ENCODE data around the gene PPP1R37.

The PPP1R37 gene

DNA sequence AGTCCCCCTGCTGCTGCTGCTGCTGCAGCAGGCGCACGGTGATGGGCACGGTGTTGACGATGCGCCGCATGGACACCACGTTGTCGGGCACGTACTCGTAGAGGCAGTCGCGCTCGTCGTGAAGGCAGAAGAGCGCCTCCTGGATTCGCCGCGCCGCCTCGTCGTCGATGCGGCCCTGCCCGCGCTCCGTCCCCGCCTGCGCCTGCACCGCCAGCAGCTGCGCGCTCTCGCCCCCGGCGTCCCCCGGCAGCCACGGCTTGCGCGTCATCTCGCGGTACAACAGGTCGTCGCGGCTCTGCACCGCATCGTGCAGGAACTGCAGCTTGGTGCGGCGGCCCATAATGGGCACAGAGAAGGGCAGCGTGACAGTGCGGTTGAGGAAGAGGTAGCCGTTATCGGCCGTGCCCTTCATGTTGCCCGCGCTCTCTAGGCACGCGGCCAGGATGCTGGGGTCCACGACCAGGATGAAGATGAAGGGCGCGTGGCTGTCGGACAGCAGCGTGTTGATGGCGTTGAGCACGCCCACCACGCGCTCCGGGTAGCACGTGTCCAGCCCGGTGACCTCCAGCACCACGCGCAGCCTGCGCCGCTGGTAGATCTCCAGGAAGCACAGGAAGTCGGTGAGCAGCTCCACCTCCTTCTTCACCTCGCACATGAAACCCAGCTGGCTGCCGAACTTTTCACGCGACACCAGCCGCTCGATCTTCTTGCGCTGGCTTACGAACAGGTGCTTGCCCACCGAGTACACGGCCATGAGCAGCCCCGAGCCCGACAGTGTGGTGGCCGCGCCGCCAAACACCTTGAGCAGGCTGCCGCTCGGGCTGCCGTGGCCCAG lies 59.7 kb downstream of the PPP1R37 start:
- no peak for DNase-seq (ENCODE audit: low spot score)

DNA sequence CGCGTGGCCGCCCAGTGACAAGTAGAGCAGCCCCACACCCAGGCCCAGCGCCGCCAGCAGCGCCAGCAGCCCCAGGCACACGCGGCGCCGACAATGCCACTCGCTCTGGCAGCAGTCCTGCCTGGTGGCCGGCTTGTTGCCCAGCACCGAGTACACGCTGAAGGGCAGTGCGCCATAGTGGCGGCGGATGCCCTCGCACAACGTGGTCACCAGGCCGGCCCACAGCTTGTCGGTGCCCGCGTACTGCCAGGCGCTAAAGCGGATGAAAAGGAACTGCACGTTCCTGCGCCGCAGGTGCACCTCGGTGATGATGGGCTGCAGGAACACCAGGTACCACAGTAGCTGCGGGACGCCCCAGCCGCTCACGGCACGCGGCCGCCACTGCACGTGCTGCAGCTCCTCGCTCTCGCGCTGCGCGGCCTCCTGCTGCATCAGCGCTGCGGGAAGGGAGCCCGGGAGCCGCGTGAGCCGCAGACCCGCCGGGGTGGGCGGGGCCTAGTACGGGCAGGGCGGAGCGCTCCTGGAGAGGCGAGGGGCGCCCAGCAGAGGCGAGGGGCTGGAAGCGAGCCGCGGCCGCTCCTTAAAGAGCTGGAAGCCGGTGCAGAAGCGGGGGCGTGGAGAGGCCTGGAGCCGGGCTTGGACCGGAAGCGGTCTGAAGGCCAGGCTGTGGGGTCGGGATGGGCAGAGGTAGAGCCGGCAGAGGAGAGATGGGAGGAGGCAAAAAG lies 60.5 kb downstream of the PPP1R37 start:
- no peak for DNase-seq (ENCODE audit: low spot score)

DNA sequence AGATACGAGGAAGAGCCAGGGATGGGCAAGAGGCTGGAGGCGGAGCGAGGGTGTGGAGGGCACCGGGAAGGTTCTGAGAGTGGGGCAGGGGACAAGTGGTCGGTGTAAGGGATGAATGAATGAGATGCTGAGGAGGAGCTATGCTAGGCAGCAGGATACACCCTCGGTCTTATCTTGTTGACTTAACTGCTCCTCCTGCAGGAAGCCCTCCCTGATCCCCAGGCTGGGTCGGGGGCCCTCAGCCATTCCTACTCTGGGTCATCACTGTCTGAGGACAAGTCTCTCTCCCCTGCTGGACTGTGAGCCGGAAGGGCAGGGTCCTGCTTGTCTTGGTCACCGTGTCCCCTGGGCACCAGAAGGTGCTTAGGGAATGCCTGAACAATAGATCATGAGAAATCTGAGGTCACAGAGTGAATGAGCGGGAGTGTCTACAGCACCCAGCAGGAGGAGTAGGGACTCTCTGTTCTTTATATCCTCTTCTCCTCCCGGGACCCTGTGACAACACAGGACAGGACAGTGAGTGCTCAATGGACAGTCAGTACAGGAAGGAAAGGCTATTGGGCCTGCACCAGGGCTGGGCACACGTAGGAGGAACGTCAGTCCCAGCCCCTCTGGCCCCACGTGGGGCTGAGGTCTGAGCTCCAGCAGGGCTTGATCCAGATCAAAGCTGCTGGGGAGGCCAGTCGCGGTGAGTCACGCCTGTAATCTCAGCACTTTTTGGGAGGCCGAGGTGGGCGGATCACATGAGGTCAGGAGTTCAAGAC lies 61.3 kb downstream of the PPP1R37 start:
- no peak for DNase-seq (ENCODE audit: low spot score)

DNA sequence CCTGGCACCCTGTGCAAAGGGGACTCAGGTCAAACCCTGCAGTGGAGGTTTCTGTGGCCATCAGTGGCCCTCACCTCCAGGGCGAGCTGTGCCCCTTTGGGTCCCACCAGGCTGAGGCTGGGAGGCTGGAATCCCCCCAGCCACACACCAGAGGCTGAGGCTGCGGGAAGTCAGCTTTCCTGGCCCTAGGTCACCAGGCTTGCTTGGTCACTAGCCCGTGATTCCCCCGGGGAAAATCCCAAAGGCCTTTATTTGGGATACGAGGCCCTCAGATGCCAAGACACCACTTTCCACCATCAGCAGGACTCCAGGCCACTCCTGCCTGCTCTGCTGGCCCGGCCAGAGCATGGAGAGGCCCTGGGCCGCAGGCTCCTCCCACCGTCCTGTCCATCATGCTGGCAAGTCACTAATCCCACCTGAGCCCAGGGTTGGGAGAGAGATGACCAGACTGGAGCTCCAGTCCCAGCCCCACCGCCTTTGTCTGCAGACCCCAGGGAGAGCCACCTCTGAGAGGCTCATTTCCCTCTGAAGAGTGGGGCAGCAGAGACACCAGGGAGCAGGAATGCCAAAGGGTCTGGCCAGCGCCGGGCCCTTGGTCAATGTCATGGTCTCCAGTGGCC lies 63.1 kb downstream of the PPP1R37 start:
- DNase-seq (ENCODE audit: low spot score) = no peak

DNA sequence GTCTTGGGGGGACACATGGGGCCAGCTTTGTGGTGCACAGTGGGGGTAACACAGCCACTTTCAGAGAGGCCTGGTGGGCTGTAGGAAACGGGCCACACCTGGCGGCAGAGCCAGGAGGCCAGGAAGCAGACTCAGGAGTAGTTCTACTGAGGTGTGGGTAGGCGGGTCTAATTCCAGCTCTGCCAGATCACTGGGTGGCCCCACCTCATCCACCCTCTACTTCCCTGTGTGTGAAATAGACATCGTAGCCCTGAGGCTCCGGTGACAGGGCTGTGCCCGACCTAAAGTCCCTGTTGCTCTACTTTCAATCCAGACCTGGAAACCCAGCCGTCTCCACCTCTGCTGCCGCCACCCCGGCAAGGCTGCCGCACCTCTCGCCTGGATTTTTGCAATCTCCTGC lies 63.8 kb downstream of the PPP1R37 start:
- no peak for DNase-seq (ENCODE audit: low spot score)

DNA sequence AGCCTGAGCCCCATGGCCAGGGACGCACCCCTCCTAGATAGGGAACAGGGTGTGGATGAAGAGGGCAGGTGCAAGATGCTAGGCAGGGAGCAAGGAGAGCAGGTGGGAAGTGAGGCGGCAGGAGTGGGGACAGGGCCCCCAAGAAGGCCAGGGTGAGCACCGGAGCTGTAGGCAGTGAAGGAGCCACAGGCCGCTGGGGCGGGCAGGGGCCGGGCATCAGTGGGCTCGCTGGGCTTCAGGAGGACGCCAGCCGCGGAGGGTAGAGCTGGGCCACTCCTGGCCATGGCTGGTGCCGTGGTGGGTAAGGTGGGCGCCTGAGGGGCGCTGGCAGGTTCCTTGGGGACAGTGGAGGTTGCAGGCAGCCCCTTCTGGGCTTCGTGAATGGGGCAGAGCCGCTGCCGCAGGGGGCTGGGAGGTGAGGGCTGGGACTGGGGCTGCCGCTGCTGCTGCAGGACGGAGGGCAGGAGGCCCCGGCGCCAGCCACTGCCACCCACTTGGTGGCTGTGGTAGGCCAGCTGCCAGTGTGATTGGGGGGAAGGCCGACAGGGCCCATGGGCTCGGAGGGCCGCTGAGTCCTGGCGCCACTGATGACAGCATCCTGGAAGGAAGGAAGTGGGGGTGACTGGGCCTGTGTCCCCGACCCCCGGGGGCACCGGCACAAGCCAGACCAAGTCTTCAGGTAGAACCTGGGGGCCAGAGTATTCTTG lies 65.7 kb downstream of the PPP1R37 start:
- no peak for DNase-seq (ENCODE audit: low spot score)

DNA sequence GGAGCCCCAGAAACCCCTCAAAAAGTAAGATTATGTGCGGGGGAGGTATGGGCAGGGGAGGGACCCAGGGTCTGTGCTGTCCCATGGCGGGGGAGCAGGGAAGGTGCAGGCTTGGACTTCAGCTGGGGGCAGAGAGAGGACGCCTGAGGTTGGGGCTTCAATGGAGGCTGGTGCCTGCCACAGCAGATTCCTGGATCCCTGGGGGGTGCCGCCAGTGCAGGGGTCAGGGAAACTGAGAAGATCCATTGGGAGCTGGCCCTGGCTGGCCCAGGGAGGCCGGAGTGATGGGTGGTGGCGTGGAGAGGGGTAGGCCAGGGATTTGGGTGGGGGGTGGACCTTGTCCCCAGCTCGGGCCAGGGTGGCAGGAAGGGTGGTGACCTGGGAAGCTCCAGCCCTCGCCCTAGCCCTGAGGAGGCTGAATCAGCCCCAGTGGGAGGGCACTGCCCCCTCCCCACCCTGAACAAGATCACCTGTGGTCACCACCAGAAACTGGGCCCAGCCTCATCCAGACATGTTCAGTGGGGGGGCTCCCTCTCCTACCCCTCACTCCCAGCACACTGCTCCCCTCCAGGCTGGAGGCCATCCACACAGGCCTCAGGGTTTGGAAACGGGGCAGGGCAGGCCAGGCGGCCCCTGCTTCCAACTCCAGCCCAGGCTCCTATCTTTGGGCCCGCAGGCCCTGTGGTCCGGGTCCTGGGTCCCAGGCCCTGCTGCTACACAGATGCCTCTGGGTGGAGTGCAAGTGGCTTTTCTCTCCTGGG lies 66.4 kb downstream of the PPP1R37 start:
- DNase-seq (ENCODE audit: low spot score) = no peak

DNA sequence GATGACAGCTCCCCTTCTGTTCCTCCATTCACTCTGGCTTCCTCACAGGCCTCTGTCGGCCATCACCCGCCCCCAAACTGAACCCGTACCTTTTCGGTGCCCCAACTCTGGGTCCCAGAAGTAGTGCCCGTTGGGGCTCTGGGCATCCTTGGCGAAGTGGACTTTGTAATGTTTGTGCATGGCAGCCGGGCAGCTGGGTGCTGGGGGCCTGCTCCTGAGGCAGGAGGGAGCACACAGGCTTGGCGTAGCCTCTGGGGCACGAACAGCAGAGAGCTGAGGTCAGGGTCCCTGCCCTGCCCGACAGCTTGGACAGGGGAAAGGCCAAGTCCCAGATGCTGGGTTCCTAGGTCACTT lies 67.0 kb downstream of the PPP1R37 start:
- DNase-seq (ENCODE audit: low spot score) = no peak

DNA sequence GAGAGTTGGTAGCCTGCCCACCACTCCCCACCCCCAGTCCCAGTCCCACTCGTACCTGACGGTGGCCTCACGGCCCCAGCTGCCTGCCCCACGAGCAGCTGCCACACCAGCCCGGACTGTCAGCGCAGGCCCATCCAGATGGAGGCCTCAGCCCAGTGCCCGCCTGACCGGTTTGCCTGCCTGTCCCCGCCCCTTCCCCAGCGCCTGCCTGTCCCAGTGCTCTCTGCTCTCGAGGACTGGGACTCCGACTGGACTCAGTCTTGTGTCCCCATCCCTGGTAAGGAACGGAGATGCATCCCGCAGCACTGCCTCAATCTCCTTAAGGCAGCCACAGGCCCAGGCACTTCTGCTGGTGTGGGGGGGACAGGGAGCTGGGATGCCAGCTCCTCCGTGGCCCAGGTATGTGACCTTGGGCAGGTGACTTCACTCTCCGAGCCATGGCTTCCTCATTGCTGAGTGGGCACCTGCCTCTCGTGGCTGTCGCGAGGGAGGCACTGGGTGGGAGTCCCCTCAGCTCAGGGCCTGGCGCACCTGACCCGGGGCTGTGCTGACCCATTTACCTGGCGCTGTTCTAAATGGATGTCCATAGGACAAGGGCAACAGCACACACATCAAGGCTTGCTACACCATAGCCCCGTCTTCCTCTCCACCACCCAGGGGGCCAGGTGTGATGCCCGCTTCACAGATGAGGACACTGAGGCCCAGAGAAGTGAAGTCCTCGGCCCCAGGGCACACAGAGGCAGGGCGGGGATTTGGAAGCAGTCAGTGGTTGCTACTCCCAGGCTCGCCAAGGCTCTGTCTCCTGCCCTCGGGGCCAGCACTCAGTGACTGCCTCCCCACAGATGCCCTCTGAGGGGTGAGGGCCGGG lies 68.1 kb downstream of the PPP1R37 start, which contains the start of gene NKPD1:
Gene NKPD1 (minus strand): TSS at position 113 of the 868 bp plus-strand sequence. CDS start 832 bp downstream, outside the sequence.
- no peak for DNase-seq (ENCODE audit: low spot score)

DNA sequence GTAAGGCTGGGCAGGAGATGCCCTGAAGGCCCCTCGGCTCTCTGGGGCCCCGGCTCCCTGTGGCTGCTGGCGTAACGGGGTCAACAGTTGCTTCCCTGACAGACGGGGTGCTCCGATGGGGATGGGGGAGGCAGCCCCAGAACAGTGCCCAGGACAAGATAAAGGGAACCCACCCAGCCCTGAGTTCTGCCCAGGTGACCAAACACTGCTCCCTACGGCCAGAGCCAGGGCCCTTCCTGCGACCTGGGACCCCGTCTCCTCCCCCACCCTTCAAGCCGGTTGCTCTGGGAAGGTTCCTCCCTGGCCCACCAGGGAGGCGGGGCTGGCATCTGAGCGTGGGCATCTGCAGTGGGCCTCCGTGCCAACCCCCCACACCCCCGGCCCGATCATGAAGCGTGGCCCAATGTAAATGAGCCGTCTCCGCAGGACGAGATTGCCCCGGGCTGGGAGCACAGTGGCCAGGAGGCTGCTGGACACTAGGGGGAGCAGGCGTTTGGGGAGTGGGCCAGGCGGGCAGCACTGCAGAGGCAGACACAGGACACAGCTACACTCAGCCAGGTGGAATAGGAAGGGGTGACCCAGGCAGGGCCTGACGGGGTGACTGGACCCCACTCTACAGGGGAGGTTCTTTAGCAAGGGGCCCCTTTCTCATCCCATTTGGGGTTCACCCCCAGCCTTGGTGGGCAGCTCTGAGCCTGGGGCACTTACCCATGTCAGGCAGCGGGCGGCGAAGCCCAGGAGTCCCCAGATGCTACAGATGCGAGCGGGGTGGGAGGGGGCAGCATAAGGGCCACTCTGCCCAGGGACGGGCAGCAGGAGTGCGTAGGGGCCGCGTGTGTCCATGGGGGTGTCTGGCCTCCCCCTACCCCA lies 69.0 kb downstream of the PPP1R37 start:
- no peak for DNase-seq (ENCODE audit: low spot score)

DNA sequence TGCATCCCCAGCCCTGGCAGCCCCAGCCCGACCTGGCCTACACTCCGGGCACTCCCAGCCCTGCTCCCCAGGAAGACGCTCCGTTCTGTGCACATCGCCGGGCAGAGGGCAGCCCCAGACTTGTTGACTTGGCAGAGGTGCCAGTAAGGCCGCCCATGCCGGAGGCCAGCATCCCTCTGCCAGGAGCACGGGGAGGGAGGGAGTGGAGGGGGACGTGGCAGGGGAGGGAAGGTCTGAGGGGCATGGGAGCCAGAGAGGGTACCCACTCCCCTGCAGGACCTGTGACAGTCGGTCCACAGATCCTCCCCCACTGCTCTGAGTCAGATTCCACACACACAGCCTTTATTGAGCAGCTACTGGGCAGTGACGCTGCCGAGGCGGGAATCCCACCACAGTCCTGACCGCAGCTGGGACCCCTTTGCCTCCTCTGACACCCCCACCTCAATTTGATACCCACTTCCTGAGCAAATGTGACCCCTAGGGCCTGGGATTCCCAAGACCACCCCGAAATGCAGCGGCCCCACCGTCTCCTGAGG lies 69.7 kb downstream of the PPP1R37 start:
- DNase-seq (ENCODE audit: low spot score) = no peak

DNA sequence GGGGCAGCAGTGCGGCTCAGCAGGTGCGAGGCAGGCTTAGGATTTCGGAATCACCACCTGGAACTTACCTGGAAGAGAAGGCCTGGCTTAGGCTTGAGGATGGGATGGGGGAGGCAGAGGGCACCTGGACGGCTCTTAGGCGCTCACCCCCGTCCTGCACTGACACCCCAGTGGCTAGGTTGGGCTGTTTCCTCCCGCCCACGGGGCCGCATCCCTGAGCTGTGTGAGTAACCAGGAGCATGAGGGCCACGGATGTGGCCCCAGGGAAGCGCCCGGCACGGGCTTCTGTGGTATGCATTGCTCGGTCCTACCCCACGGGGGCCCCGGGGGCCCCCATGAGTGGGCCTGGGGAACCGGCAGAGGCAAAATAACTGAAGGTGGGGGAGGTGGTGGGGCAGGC lies 70.2 kb downstream of the PPP1R37 start:
- no peak for DNase-seq (ENCODE audit: low spot score)

DNA sequence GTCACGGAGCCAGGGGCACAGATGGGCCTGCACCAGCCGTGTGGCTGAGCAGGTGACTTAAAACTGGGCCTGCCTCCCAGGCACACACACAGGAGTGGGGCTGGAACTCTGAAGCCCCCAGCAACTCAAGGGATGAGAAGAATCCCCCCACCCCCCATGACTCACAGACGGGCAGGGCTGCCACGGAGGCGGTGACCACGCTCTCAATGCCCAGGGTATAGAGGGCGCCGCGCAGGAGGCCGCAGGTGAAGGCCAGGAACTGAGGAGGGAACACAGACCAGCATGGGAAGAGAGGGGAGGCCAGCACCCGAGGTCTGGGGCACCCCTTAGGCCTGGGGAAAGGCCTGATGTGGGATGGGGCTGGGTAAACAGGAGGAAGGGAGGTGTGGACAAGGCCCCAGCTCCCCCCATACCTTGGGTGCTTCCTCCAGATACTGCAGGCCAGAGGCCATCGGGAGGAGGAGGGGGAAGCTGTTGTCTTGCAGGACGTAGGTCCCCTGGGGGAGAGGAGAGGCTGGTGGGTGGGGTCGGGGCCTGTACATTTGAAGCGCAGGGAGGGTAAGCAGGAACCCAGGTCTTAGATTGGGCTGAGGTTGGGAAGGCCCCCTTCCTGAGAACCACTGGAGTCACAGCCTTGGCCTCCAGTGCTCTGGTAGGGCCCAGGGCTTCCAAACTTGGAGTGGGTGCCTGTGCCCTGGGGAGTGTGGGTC lies 70.9 kb downstream of the PPP1R37 start:
- DNase-seq (ENCODE audit: low spot score) = no peak

DNA sequence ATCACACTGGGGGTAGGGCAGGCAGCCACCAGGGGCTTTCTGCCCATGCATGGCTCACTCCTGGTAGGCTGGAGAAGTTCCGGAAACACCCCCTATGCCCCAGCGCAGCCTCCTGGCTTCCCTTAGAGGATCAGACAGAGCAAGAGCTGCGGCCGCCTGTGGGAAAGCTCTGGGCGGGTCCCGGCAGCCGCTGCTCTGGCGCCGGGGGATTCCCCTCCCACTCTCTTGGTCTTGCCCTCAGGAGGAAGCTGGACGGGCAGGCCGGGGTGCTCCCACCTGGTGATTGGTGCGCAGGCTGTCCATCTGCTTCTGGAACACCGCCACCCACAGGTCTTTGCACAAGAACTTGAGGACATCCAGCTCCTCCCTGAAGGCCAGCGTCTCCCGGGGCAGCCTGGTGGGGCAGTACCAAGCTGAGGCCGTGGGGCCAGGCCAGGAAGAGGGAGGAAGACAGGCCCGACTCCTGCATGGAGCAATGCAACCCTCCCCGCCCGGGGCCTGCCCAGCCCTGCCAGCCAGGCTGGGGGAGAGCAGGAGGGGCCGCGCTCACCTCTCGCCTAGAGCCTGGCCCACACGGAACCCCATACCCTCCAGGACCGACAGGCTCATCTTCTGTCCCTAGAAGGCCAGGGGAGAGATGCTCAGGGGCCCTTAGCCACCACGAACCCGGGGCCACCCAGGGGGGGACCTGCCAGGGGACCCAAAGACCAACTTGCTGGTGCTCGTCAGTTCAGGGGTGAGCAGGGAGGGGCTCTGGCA lies 71.8 kb downstream of the PPP1R37 start:
- no peak for DNase-seq (ENCODE audit: low spot score)

DNA sequence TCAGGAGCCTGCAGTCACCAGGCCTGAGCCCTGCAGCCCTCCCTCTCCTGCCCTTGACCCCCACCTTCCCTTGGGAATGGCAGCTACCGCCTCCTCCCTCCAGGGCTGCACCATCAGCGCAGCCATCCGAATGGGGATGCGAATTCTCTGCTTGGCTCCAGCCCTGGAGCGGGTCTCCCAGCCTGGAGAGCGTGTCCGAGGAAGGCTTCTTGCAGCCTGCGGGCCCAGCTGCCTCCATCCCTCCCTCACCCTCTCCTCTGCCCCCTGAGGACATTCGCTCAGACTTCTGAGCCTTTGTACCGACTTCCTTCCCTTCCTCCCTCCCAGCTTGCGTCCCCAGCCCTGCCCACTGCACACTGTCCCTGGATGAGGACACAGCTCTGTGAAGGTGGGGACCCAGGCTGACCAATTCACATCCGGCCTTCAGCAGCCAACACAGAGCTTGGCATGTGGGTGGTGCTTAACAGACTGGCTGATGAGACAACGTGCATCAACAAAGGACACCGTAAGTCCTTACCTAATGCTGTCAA lies 73.8 kb downstream of the PPP1R37 start:
- DNase-seq (ENCODE audit: low spot score) = no peak

DNA sequence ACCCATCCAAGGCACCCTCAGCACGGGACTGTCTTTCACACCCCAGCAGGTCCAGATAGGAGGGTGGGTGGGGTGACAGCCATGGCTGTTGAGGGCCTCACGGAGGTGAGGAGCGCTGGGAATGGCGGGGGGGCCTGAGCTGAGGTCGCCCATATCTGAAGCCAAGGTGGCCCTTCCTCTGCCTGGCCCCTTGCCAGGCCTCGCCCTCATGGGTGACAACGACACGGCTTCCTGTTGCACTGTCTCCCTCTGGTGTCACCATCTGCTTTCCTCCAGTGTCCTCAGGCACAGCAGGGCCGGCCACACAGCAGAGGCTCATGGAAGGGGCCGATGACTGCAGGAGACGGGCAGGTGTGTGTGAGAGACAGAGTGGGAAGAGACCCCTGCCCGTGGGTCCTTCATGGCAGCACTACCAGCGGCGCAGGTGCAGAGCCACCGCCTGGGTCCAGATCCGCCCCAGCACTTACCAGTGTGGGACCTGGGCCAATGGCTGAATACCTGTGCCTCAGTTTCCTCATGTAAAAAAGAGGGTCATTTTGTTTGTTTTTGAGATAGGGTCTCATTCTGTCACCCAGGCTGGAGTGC lies 75.9 kb downstream of the PPP1R37 start:
- no peak for DNase-seq (ENCODE audit: low spot score)

DNA sequence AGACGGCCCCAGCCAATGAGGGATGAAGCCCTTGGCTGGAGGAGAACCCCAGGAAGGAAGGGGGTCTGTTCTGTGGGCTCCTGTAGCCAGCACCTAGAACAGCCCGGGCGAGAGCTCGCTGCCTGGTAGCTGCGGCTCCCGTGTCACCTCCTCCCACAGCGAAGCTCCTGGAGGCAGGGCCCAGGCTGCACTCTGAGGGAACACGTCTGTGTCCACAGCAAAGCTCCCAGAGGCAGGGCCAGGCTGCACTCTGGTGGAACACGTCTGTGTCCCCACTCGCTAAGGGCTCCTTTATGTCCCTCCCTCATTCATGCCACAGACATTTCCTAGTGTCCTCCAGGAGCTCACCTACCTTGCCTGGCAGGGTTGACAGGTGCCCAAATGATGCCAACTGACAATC lies 76.6 kb downstream of the PPP1R37 start:
- DNase-seq (ENCODE audit: low spot score) = no peak

All from NAMALWA (cell line).